DND-41 (cell line): ENCODE data around the gene UST.

ENCODE experiments used
- ATAC-seq: fragments of 200-7000 bp; cut with Tn5 transposase; 3 replicates; pipeline ENCODE4 v1.9.1; 2021; ENCODE audit warnings: low read depth; ENCODE audit not compliant: insufficient read depth
- DNase-seq: peaks from one replicate; pipeline ENCODE4 v3.0.0-alpha.2; 2020
- H2AFZ ChIP-seq: 2 replicates; pipeline ENCODE4 v1.6.0; 2012; ENCODE audit warnings: low read depth, low read length
- H3K27ac ChIP-seq: 2 replicates; pipeline ENCODE4 v1.5.1; 2012; ENCODE audit warnings: low read length, inconsistent platforms
- H3K27me3 ChIP-seq: fragments of 200-600 bp; sonication (generic); 2 replicates; pipeline ENCODE4 v1.6.0; 2012; ENCODE audit warnings: low read length, mild to moderate bottlenecking, inconsistent platforms; ENCODE audit not compliant: insufficient read depth, poor library complexity
- H3K36me3 ChIP-seq: 2 replicates; pipeline ENCODE4 v1.5.1; 2012; ENCODE audit warnings: low read length, inconsistent platforms; ENCODE audit not compliant: insufficient read depth
- H3K4me1 ChIP-seq: 2 replicates; pipeline ENCODE4 v1.5.1; 2012; ENCODE audit warnings: mild to moderate bottlenecking, low read length; ENCODE audit not compliant: insufficient read depth
- H3K4me2 ChIP-seq: 2 replicates; pipeline ENCODE4 v1.6.0; 2012; ENCODE audit warnings: mild to moderate bottlenecking, moderate library complexity, low read length, inconsistent platforms; ENCODE audit not compliant: insufficient read depth
- H3K4me3 ChIP-seq, 2 experiments: fragments of 200-600 bp in 1 of 2; shearing (Covaris generic) in 1 of 2; 2 replicates each; pipeline ENCODE4 v1.5.1; 2012 to 2016; ENCODE audit warnings: inconsistent platforms in 2 of 2, low read length in 2 of 2, mild to moderate bottlenecking in 2 of 2, low read depth in 1 of 2, moderate library complexity in 1 of 2
- H3K79me2 ChIP-seq: 2 replicates; pipeline ENCODE4 v1.6.0; 2012; ENCODE audit warnings: low read length, inconsistent platforms; ENCODE audit not compliant: insufficient read depth
- H3K9ac ChIP-seq: 2 replicates; pipeline ENCODE4 v1.6.0; 2012; ENCODE audit warnings: low read depth, mild to moderate bottlenecking, inconsistent platforms, low read length, moderate library complexity
- H3K9me3 ChIP-seq: 2 replicates; pipeline ENCODE4 v1.5.1; 2012; ENCODE audit warnings: low read length, moderate library complexity, mild to moderate bottlenecking, inconsistent platforms; ENCODE audit not compliant: insufficient read depth, severe bottlenecking
- H4K20me1 ChIP-seq: 2 replicates; pipeline ENCODE4 v1.6.0; 2012; ENCODE audit warnings: low read length; ENCODE audit not compliant: insufficient read depth
- CTCF ChIP-seq: IDR thresholded peaks from 2 replicates; pipeline ENCODE4 v1.5.1; 2012; ENCODE audit warnings: borderline replicate concordance, low read length, moderate library complexity, mild to moderate bottlenecking; ENCODE audit not compliant: poor library complexity, severe bottlenecking; ENCODE audit errors: extremely low read depth
- EZH2 ChIP-seq: IDR thresholded peaks from 3 replicates; pipeline ENCODE4 v1.6.1; 2012; ENCODE audit warnings: borderline replicate concordance, low read depth, mild to moderate bottlenecking, moderate library complexity, low read length, inconsistent platforms; ENCODE audit not compliant: severe bottlenecking

Gene UST

GRCh38 chr6:148924226-148925012, 177.6 kb downstream of the UST start:
- no peak overlapping the region for H3K4me2 ChIP-seq
- no peaks in the 10 kb centered on the region for H3K27me3 ChIP-seq
- H4K20me1 ChIP-seq = no peaks in the 10 kb centered on the region
- H3K4me1 ChIP-seq = no peaks in the 10 kb centered on the region
- TF ChIP-seq CTCF (no peak), EZH2 (no peak)
- DNase-seq = no peak
- no peaks in the 10 kb centered on the region for H3K36me3 ChIP-seq
- no peak overlapping the region for H3K9ac ChIP-seq
- H2AFZ ChIP-seq = no peak overlapping the region
- H3K79me2 ChIP-seq = no peaks in the 10 kb centered on the region
- no peak overlapping the region for H3K27ac ChIP-seq
- ATAC-seq = no peak
- H3K4me3 ChIP-seq = no peak overlapping the region
- no peaks in the 10 kb centered on the region for H3K9me3 ChIP-seq

GRCh38 chr6:148925701-148926100, 178.9 kb downstream of the UST start:
- Histone ChIP-seq H3K27me3 (no peaks in the 10 kb centered on the region), H2AFZ (no peak overlapping the region), H3K9me3 (no peaks in the 10 kb centered on the region), H3K4me2 (no peak overlapping the region), H3K36me3 (no peaks in the 10 kb centered on the region), H3K4me1 (no peaks in the 10 kb centered on the region), H3K9ac (no peak overlapping the region), H3K79me2 (no peaks in the 10 kb centered on the region), H3K4me3 (no peak overlapping the region), H3K27ac (no peak overlapping the region), H4K20me1 (no peaks in the 10 kb centered on the region)
- ATAC-seq (no peak), DNase-seq (no peak)
- TF ChIP-seq EZH2 = no peak
- no peak for TF ChIP-seq CTCF

GRCh38 chr6:148926478-148926877, 179.6 kb downstream of the UST start:
- Histone ChIP-seq H3K27ac (no peak overlapping the region), H3K4me1 (no peaks in the 10 kb centered on the region)
- no peak for ATAC-seq

More at GRCh38 chr6:148926478-148926877, 179.6 kb downstream of the UST start:
- Histone ChIP-seq H3K79me2 (no peaks in the 10 kb centered on the region), H3K4me3 (no peak overlapping the region), H4K20me1 (no peaks in the 10 kb centered on the region), H3K9ac (no peak overlapping the region), H3K9me3 (no peaks in the 10 kb centered on the region), H3K36me3 (no peaks in the 10 kb centered on the region), H3K4me2 (no peak overlapping the region), H3K27me3 (no peaks in the 10 kb centered on the region), H2AFZ (no peak overlapping the region)
- TF ChIP-seq EZH2 (no peak), CTCF (no peak)
- no peak for DNase-seq
